SK-N-SH treated with all-trans-retinoic acid at 6 μM for 48 hours (cell line): Measurements from ENCODE around the gene PLA2G6.

Experiments
- ARNTL ChIP-seq: fragments of 450-650 bp; formaldehyde crosslinking; IDR thresholded peaks from 2 replicates; pipeline ENCODE4 v1.5.0; 2020; ENCODE audit warnings: low read depth, mild to moderate bottlenecking, moderate library complexity, borderline replicate concordance
- BACH2 ChIP-seq: fragments of 250-450 bp; sonication (Bioruptor Pico); IDR thresholded peaks from 2 replicates; pipeline ENCODE4 v1.9.0; 2021; ENCODE audit warnings: mild to moderate bottlenecking, borderline replicate concordance
- ISL1 ChIP-seq: fragments of 250-450 bp; sonication (Bioruptor Pico); IDR thresholded peaks from 2 replicates; pipeline ENCODE4 v2.1.2; 2022; ENCODE audit warnings: mild to moderate bottlenecking, moderate library complexity
- TOX ChIP-seq: fragments of 250-450 bp; sonication (Bioruptor Pico); IDR thresholded peaks from 2 replicates; pipeline ENCODE4 v1.8.0; 2021; ENCODE audit warnings: mild to moderate bottlenecking, moderate library complexity, borderline replicate concordance
- ZFP3 ChIP-seq: fragments of 250-450 bp; sonication (Bioruptor Pico); IDR thresholded peaks from 2 replicates; pipeline ENCODE4 v1.5.0; 2020; ENCODE audit warnings: mild to moderate bottlenecking, moderate library complexity
- ZNF565 ChIP-seq: fragments of 450-650 bp; formaldehyde crosslinking; conservative IDR thresholded peaks from 2 replicates; pipeline ENCODE4 v1.5.0; 2020; ENCODE audit warnings: low read depth, mild to moderate bottlenecking, moderate library complexity

DNA sequence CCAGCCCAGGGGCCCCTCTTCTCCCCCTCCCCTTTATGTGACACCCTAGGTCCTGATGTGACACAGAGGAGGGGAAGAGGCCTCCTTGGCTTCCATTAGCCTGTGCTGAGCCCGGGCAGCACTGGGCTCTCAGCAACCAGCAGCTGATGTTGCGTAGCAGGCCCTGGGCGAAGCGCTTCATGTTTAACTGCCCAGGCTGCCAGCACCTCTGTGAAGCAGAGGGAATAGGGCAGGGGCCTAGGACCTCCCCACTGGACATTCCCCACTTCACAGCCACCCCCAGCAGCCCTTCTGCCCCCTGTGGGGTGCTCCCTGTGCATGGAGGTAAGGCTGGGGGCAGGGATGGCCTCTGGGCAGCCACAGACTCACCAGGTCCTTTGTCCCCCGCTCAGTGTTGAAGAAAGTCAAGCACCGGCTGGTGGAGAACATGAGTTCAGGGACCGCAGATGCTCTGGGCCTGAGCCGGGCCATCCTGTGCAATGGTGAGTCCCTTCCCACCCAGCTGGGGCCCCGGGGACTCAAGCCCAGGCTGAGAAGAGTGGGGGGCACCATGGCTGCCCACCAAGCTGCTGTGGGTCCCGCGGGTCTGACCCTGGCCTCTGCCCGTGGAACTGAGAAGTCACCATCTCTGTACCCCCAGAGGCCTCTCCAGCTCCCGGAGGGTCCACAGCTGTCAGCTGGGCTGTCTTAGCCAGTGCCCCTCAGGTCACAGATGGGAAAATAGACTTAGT is 112.8 kb downstream of the PLA2G6 start:
- TF ChIP-seq ARNTL (no peak), ZNF565 (CRISPR knock-in tag) (no peak), TOX (no peak), ZFP3 (CRISPR knock-in tag) (no peak), BACH2 (CRISPR knock-in tag) (no peak), ISL1 (CRISPR knock-in tag) (no peak)
